Measurements from ENCODE around the gene PKNOX2.

The PKNOX2 gene

GRCh38 chr11:125264100-125265022 is 99.8 kb downstream of the PKNOX2 start:
- no peak for FAIRE-seq

- no peak for FAIRE-seq
Observed at GRCh38 chr11:125267548-125267947, 103.0 kb downstream of the PKNOX2 start.

- no peak for FAIRE-seq
Observed at GRCh38 chr11:125268611-125269010, 104.1 kb downstream of the PKNOX2 start.

- FAIRE-seq: no peak
Observed at GRCh38 chr11:125270106-125270505, 105.6 kb downstream of the PKNOX2 start.

- no peak for FAIRE-seq
Observed at GRCh38 chr11:125270711-125271110, 106.2 kb downstream of the PKNOX2 start.

- no peak for FAIRE-seq
Observed at GRCh38 chr11:125271483-125272091, 107.0 kb downstream of the PKNOX2 start.

GRCh38 chr11:125272092-125272491 is 107.5 kb downstream of the PKNOX2 start:
- no peak for FAIRE-seq

- FAIRE-seq: no peak
Observed at GRCh38 chr11:125272821-125273220, 108.3 kb downstream of the PKNOX2 start.

- no peak for FAIRE-seq
Observed at GRCh38 chr11:125273519-125274000, 109.0 kb downstream of the PKNOX2 start.

- no peak for FAIRE-seq
Observed at GRCh38 chr11:125274309-125274708, 109.8 kb downstream of the PKNOX2 start.

GRCh38 chr11:125274774-125275173 is 110.2 kb downstream of the PKNOX2 start:
- no peak for FAIRE-seq

GRCh38 chr11:125275905-125276618 is 111.5 kb downstream of the PKNOX2 start:
- no peak for FAIRE-seq

- no peak for FAIRE-seq
Observed at GRCh38 chr11:125276619-125276976, 112.0 kb downstream of the PKNOX2 start.

GRCh38 chr11:125279676-125280418 is 115.3 kb downstream of the PKNOX2 start:
- FAIRE-seq: no peak

- FAIRE-seq: no peak
Observed at GRCh38 chr11:125280646-125281045, 116.1 kb downstream of the PKNOX2 start.

- FAIRE-seq: no peak
Observed at GRCh38 chr11:125281831-125282595, 117.5 kb downstream of the PKNOX2 start.

GRCh38 chr11:125282596-125282914 is 118.0 kb downstream of the PKNOX2 start:
- no peak for FAIRE-seq

- FAIRE-seq: no peak
Observed at GRCh38 chr11:125284245-125284850, 119.8 kb downstream of the PKNOX2 start.

- FAIRE-seq: no peak
Observed at GRCh38 chr11:125285844-125286243, 121.3 kb downstream of the PKNOX2 start.

GRCh38 chr11:125286486-125286885 is 121.9 kb downstream of the PKNOX2 start:
- FAIRE-seq: no peak

GRCh38 chr11:125287491-125288210 is 123.1 kb downstream of the PKNOX2 start:
- FAIRE-seq: no peak

All from colon (tissue), 2 donors.